HEK293T (cell line): Measurements from ENCODE around the gene POGLUT3.

ENCODE experiments used
- CTBP1 ChIP-seq: fragments of 450-650 bp; IDR thresholded peaks from 2 replicates; pipeline ENCODE4 v1.6.1; 2016; ENCODE audit warnings: borderline replicate concordance
- ELF4 ChIP-seq: fragments of 450-650 bp; IDR thresholded peaks from 2 replicates; pipeline ENCODE4 v1.6.1; 2017; ENCODE audit warnings: antibody characterized with exemption
- FOXA1 ChIP-seq: fragments of 450-650 bp; IDR thresholded peaks from 2 replicates; pipeline ENCODE4 v1.6.1; 2016; ENCODE audit warnings: mild to moderate bottlenecking
- FOXM1 ChIP-seq: fragments of 450-650 bp; IDR thresholded peaks from 2 replicates; pipeline ENCODE4 v1.6.1; 2017; ENCODE audit warnings: mild to moderate bottlenecking, borderline replicate concordance
- NFRKB ChIP-seq: fragments of 450-650 bp; IDR thresholded peaks from 2 replicates; pipeline ENCODE4 v1.6.1; 2016; ENCODE audit warnings: mild to moderate bottlenecking, moderate library complexity
- SP1 ChIP-seq: fragments of 450-650 bp; IDR thresholded peaks from 2 replicates; pipeline ENCODE4 v1.6.1; 2017
- SUZ12 ChIP-seq: fragments of 450-650 bp; IDR thresholded peaks from 2 replicates; pipeline ENCODE4 v1.6.1; 2016; ENCODE audit warnings: mild to moderate bottlenecking

DNA sequence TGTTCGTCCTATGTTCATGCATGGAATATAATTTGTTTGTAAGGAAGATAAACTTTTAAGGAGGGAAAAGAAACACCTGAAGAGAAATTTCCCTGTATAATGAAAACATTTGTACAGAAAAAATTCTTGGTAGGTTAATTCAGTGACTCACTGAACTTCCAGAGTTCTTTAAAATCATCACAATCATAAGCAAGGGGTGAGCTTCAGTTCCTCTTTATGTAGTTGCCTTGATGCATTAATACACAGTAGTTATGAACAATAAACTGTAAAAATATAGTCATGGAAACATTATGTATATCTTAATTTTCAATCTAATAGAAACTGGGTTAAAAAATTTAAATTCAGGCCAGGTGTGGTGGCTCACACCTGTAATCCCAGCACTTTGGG, 29.7 kb downstream of the POGLUT3 start:
- no peak for TF ChIP-seq FOXM1
- no peak for TF ChIP-seq SP1
- no peak for TF ChIP-seq CTBP1
- no peak for TF ChIP-seq ELF4
- no peak for TF ChIP-seq SUZ12
- TF ChIP-seq NFRKB, result no peak
- no peak for TF ChIP-seq FOXA1
